Measurements from ENCODE around the gene ZC3H4.

Gene ZC3H4

DNA sequence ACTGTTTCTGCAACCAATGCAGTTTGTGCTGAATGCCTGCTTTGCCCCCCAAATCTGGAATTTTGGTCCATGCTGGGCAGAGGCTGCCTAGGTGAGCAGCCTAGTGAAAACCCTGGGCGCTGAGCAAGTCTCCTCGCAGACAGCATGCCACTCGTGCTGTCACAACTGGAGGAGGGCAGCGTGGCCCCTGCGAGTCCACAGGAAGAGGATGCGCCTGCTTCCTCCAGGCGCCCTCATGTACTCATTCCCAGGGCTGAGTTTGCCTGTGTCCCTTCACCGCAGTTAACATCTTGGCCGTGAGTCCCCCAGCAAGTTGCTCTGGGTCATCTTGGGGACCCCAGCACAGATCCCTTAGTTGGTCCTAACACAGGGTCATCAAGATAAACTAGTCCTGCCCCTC lies 39.0 kb downstream of the ZC3H4 start:
- Histone ChIP-seq H3K36me3 (ENCODE audit: insufficient read depth, low read length) (peaks cover 59% of the 10 kb centered on the region), H3K4me3 (ENCODE audit: low read length) (no peak overlapping the region), H3K4me2 (ENCODE audit: low read length) (no peak overlapping the region)

DNA sequence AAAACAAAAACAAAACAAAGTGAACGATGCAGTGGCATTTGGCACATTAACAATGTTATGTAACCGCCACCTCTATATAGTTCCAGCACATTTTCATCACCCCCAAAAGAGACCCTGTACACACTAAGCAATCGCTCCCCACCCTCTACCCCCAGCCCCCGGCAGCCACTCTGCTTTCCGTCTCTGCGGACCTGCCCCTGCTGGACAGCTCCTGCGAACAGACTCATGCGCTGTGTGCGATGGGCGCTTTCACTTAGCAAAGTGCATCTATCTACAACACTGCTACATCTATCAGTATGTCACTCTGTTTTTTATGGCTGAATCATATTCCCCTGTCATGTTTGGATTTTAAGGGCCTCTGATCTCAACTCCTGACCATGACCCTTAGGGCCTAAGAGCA lies 40.0 kb downstream of the ZC3H4 start:
- no peak overlapping the region for H3K4me2 ChIP-seq (ENCODE audit: low read length)
- H3K36me3 ChIP-seq (ENCODE audit: insufficient read depth, low read length): peaks cover 62% of the 10 kb centered on the region
- no peaks in the 10 kb centered on the region for H3K27me3 ChIP-seq (ENCODE audit: control insufficient read depth, insufficient read depth, low read length)
- H3K4me3 ChIP-seq (ENCODE audit: low read length): no peak overlapping the region
- H3K4me1 ChIP-seq (ENCODE audit: control insufficient read depth, insufficient read depth, low read length): no peaks in the 10 kb centered on the region
- H3K9ac ChIP-seq (ENCODE audit: low read depth, low read length): no peak overlapping the region
- no peaks in the 10 kb centered on the region for H3K9me3 ChIP-seq (replicated peaks; ENCODE audit: low read length)

More for the DNA sequence above, 39.0 kb downstream of the ZC3H4 start:
- Histone ChIP-seq H3K27me3 (ENCODE audit: control insufficient read depth, insufficient read depth, low read length) (no peaks in the 10 kb centered on the region), H3K9ac (ENCODE audit: low read depth, low read length) (no peak overlapping the region), H3K4me1 (ENCODE audit: control insufficient read depth, insufficient read depth, low read length) (peaks cover 2% of the 10 kb centered on the region), H3K9me3 (replicated peaks; ENCODE audit: low read length) (no peaks in the 10 kb centered on the region)

DNA sequence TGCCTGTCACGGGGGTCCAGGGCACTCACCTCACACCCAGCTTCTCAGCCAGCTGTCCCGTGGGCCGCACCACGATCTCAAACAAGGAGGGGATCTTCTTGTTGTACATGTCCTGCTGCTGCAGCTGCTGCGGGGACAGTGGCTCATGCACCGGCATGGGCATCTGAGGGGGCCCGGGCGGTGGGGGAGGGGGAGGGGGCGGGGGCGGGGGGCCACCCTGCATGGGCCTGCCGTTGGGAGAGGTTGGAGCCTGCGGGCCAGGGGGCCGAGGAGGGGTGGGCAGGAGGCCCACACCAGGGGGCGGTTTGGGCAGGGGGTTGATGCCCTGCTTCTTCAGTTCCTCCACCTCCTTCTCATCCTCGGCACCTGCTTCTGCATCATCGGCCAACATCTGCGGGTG lies 41.3 kb downstream of the ZC3H4 start:
- no peaks in the 10 kb centered on the region for H3K27me3 ChIP-seq (ENCODE audit: control insufficient read depth, insufficient read depth, low read length)
- H3K4me2 ChIP-seq (ENCODE audit: low read length): no peak overlapping the region
- no peak overlapping the region for H3K9ac ChIP-seq (ENCODE audit: low read depth, low read length)
- no peaks in the 10 kb centered on the region for H3K4me1 ChIP-seq (ENCODE audit: control insufficient read depth, insufficient read depth, low read length)
- H3K4me3 ChIP-seq (ENCODE audit: low read length): no peak overlapping the region
- H3K9me3 ChIP-seq (replicated peaks; ENCODE audit: low read length): no peaks in the 10 kb centered on the region
- peaks cover 66% of the 10 kb centered on the region for H3K36me3 ChIP-seq (ENCODE audit: insufficient read depth, low read length)

DNA sequence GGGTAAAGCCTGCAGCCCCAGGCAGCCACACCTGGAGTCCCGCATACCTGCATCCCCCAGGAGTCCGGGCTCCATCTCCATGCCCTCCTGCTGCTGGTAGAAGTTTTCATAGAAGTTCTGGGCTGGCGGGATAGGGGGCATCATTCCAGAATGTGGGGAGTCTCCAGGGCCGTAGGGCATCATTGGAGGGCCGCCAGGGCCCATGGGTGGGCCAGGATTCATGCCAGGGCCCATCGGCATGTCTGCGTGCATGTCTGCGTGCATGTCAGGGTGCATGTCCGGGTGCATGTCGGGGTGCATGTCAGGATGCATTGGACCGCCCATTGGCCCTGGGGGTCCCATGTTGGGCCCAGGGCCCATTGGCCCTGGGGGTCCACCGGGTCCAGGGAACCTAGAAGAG lies 41.8 kb downstream of the ZC3H4 start:
- Histone ChIP-seq H3K4me3 (ENCODE audit: low read length) (no peak overlapping the region), H3K36me3 (ENCODE audit: insufficient read depth, low read length) (peaks cover 67% of the 10 kb centered on the region), H3K4me2 (ENCODE audit: low read length) (no peak overlapping the region), H3K9ac (ENCODE audit: low read depth, low read length) (no peak overlapping the region), H3K9me3 (replicated peaks; ENCODE audit: low read length) (no peaks in the 10 kb centered on the region), H3K27me3 (ENCODE audit: control insufficient read depth, insufficient read depth, low read length) (no peaks in the 10 kb centered on the region), H3K4me1 (ENCODE audit: control insufficient read depth, insufficient read depth, low read length) (no peaks in the 10 kb centered on the region)

DNA sequence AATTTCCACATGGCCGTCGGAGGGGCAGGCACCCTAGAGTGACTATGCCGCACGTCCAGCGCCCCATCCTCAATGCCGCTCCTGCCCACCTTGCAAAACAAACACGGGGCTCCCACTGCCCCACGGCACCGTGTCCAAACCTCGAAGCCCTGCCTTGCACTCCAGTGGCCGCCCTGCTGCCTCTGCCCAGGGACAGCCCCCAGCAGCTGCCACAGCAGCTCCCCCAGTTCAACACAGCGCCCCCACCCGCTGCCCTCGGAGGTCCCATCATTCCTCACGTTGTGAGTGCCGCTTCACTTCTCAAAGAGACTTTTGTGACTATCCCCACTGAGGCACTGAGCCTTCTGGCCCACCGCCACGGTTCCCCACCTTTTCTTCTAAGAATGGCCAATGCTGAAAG lies 42.8 kb downstream of the ZC3H4 start:
- H3K9ac ChIP-seq (ENCODE audit: low read depth, low read length): no peak overlapping the region
- peaks cover 63% of the 10 kb centered on the region for H3K36me3 ChIP-seq (ENCODE audit: insufficient read depth, low read length)
- no peak overlapping the region for H3K4me3 ChIP-seq (ENCODE audit: low read length)
- H3K4me2 ChIP-seq (ENCODE audit: low read length): no peak overlapping the region
- H3K9me3 ChIP-seq (replicated peaks; ENCODE audit: low read length): no peaks in the 10 kb centered on the region
- no peaks in the 10 kb centered on the region for H3K4me1 ChIP-seq (ENCODE audit: control insufficient read depth, insufficient read depth, low read length)
- H3K27me3 ChIP-seq (ENCODE audit: control insufficient read depth, insufficient read depth, low read length): no peaks in the 10 kb centered on the region

DNA sequence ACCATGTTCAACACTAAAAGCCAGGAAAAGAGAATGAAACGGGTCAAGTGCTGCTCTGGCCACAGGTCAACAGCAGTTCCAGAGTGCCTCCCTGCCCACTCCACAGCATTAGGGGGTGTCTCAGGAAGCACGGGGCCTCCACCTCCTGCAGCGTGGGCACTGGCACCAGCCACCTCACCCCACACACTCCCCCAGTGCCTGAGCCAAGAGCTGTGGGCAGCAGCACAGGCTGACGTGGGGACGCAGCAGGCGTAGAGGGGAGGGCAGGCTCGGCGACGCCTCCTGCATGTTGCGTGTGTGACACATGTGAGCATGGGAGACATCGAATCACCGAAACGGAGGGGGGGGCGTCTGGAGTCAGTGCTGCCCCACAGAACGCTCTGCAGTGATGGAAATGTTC lies 43.8 kb downstream of the ZC3H4 start:
- Histone ChIP-seq H3K36me3 (ENCODE audit: insufficient read depth, low read length) (peaks cover 63% of the 10 kb centered on the region), H3K4me2 (ENCODE audit: low read length) (no peak overlapping the region), H3K9me3 (replicated peaks; ENCODE audit: low read length) (no peaks in the 10 kb centered on the region), H3K27me3 (ENCODE audit: control insufficient read depth, insufficient read depth, low read length) (no peaks in the 10 kb centered on the region), H3K4me3 (ENCODE audit: low read length) (no peak overlapping the region), H3K4me1 (ENCODE audit: control insufficient read depth, insufficient read depth, low read length) (no peaks in the 10 kb centered on the region), H3K9ac (ENCODE audit: low read depth, low read length) (no peak overlapping the region)

GRCh38 chr19:47068876-47069406 lies 44.6 kb downstream of the ZC3H4 start:
- Histone ChIP-seq H3K4me2 (ENCODE audit: low read length) (no peak overlapping the region), H3K9ac (ENCODE audit: low read depth, low read length) (no peak overlapping the region), H3K27me3 (ENCODE audit: control insufficient read depth, insufficient read depth, low read length) (no peaks in the 10 kb centered on the region), H3K9me3 (replicated peaks; ENCODE audit: low read length) (no peaks in the 10 kb centered on the region), H3K36me3 (ENCODE audit: insufficient read depth, low read length) (peaks cover 67% of the 10 kb centered on the region), H3K4me1 (ENCODE audit: control insufficient read depth, insufficient read depth, low read length) (no peaks in the 10 kb centered on the region), H3K4me3 (ENCODE audit: low read length) (no peak overlapping the region)

DNA sequence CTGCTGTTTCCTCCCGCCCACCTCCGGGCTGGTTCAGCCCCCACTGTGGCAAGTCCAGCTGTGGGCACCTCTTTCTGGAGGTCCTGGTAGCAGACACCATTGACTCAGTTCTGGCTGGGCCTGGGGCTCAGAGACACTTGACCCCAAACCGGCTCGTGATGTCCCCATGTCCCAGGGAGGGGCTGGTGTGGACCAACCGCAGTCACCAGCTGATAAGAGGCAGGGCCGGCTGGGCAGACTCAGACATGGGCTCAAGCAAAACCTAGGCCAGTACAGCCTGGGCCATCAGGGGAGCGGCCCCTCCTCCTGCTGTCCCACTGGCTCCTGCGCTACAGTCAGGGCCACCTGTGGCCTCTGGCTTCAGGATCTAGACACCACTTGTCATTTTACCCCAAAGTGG lies 45.3 kb downstream of the ZC3H4 start:
- H3K4me3 ChIP-seq (ENCODE audit: low read length): no peak overlapping the region
- H3K9ac ChIP-seq (ENCODE audit: low read depth, low read length): no peak overlapping the region
- H3K36me3 ChIP-seq (ENCODE audit: insufficient read depth, low read length): peaks cover 67% of the 10 kb centered on the region
- no peaks in the 10 kb centered on the region for H3K27me3 ChIP-seq (ENCODE audit: control insufficient read depth, insufficient read depth, low read length)
- no peaks in the 10 kb centered on the region for H3K9me3 ChIP-seq (replicated peaks; ENCODE audit: low read length)
- H3K4me2 ChIP-seq (ENCODE audit: low read length): no peak overlapping the region
- no peaks in the 10 kb centered on the region for H3K4me1 ChIP-seq (ENCODE audit: control insufficient read depth, insufficient read depth, low read length)

DNA sequence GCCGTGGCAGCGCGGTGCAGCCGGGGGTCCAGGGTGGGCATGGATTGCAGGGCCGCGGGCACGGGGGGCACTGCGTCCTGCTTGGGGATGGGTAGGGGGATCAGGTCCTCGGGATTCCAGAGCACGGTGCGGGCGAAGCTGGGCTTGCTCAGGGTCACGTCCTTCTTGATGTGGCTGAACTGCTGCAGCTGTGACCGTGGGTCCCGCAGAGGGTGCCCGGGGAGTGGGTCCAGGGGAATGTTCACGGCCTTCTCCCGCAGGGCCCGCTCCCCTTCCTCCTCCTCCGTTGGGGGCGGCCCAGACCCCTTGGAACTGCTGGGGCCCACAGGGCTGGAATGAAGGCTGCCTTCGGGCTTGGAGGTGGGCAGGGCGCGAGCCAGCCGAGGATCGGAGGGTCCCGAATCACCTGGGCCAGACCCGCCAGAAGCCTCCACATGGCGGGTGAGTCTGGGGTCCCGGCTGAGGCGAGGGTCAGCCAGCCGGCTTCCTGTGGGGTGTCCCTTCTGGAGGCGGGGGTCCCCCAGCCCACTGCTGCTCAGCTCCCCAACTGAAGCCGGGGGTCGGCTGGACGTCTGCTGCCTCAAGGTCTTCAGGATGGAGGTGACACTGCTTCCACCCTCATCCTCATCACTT lies 46.2 kb downstream of the ZC3H4 start:
- Histone ChIP-seq H3K27me3 (ENCODE audit: control insufficient read depth, insufficient read depth, low read length) (no peaks in the 10 kb centered on the region), H3K9me3 (replicated peaks; ENCODE audit: low read length) (no peaks in the 10 kb centered on the region), H3K4me1 (ENCODE audit: control insufficient read depth, insufficient read depth, low read length) (no peaks in the 10 kb centered on the region), H3K4me3 (ENCODE audit: low read length) (no peak overlapping the region), H3K36me3 (ENCODE audit: insufficient read depth, low read length) (peaks cover 63% of the 10 kb centered on the region), H3K4me2 (ENCODE audit: low read length) (no peak overlapping the region), H3K9ac (ENCODE audit: low read depth, low read length) (no peak overlapping the region)

DNA sequence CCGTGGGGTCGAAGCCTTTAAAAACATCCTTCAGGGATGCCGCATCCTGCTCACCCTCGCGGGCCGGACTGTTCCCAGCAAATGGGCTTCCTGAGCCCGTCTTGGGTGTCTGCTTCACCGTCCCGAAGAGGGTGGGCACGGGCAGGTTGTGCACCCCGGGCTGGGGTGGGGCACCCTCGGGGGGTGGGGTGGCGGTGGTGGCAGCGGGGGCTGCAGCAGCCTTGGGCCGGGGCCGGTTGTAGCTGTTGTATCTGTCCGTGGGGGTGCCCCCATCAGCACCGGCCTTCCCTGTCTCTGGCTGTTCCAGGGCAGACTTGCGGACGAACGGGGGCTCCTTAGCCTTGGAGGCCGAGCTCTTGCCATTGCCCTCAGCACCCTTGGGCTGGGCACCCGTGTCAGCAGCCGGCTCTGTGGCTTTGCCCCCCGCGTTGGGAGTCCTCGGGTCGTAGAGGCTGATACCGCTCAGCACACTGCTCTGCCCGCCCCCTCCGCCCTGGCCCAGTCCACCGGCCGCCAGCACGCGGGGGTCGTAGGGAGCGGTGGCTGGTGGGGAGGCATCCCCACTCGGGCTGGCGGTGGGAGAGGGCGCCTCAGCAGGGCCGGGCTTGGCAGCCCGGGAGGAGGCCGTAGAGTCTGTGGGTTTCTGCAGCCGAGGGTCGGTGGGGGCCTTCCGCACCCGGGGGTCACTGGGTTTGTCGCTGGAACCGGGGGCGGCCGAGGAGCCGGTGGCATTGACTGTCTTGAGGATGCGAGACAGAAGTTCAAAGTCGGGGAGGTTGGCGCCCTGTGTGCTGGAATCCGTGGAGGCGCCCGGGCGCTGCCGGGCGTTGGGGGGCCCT lies 47.0 kb downstream of the ZC3H4 start:
- Histone ChIP-seq H3K36me3 (ENCODE audit: insufficient read depth, low read length) (peaks cover 57% of the 10 kb centered on the region), H3K4me1 (ENCODE audit: control insufficient read depth, insufficient read depth, low read length) (no peaks in the 10 kb centered on the region), H3K9ac (ENCODE audit: low read depth, low read length) (no peak overlapping the region), H3K4me2 (ENCODE audit: low read length) (no peak overlapping the region), H3K4me3 (ENCODE audit: low read length) (no peak overlapping the region), H3K9me3 (replicated peaks; ENCODE audit: low read length) (no peaks in the 10 kb centered on the region), H3K27me3 (ENCODE audit: control insufficient read depth, insufficient read depth, low read length) (no peaks in the 10 kb centered on the region)

DNA sequence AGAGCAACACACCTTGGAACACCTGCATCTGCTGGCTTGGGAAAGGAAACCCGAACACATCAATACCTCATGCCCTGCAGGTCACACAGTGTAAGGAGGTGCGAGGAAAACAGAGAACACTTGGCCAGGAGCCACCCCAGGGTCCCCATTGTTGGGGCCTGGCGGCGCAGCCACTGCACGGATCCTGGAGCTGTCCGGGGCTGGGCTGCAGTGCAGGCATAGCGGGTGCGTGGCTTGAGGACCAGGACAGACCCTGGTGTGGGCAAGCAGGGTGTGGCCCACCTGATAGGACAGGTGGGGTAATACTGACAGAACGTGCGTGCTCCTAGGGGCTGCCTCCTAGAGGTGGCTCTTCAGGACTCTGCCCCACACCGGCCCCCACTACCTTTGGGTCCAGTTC lies 48.3 kb downstream of the ZC3H4 start:
- Histone ChIP-seq H3K9ac (ENCODE audit: low read depth, low read length) (no peak overlapping the region), H3K4me3 (ENCODE audit: low read length) (no peak overlapping the region), H3K4me1 (ENCODE audit: control insufficient read depth, insufficient read depth, low read length) (no peaks in the 10 kb centered on the region), H3K4me2 (ENCODE audit: low read length) (no peak overlapping the region), H3K36me3 (ENCODE audit: insufficient read depth, low read length) (peaks cover 43% of the 10 kb centered on the region), H3K27me3 (ENCODE audit: control insufficient read depth, insufficient read depth, low read length) (no peaks in the 10 kb centered on the region), H3K9me3 (replicated peaks; ENCODE audit: low read length) (no peaks in the 10 kb centered on the region)

DNA sequence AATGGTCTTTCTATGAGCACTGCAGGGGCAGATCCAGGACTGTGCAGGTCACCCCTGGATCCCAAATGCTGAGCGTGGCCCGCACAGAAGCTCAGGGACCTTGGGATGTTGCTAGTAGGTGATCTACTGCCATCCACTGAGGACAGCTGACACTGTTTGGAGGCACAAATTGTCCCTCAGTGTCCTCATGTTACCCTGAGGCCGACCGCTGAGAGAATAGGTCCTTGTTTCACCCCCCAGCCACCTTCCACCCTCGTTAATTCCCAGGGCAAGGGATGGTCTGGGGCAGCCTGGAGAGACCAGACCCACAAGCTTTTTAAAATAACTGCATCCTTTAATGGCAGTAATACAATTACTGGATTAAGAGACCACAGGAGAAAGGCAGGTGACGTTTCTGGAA lies 49.7 kb downstream of the ZC3H4 start:
- H3K9ac ChIP-seq (ENCODE audit: low read depth, low read length): no peak overlapping the region
- no peak overlapping the region for H3K4me2 ChIP-seq (ENCODE audit: low read length)
- peaks cover 32% of the 10 kb centered on the region for H3K36me3 ChIP-seq (ENCODE audit: insufficient read depth, low read length)
- no peak overlapping the region for H3K4me3 ChIP-seq (ENCODE audit: low read length)
- H3K27me3 ChIP-seq (ENCODE audit: control insufficient read depth, insufficient read depth, low read length): no peaks in the 10 kb centered on the region
- no peaks in the 10 kb centered on the region for H3K4me1 ChIP-seq (ENCODE audit: control insufficient read depth, insufficient read depth, low read length)
- H3K9me3 ChIP-seq (replicated peaks; ENCODE audit: low read length): no peaks in the 10 kb centered on the region
